H1 (cell line): ENCODE measurements around the gene HOXB7. TPM values are rescaled to one million over a fixed set of nuclear protein-coding genes. Genes with fewer than 3 reads are reported as not detected.

ENCODE experiments used
- CTCF ChIA-PET: fragments of 300-600 bp; sonication (Branson Sonifier 250); formaldehyde crosslinking; loops from one replicate; lab custom pipeline; 2021; ENCODE audit not compliant: partially characterized antibody; lab: Charles Lee
- POLR2A ChIA-PET: fragments of 300-600 bp; sonication (Branson Sonifier 250); formaldehyde crosslinking; loops from one replicate; lab custom pipeline; 2021; ENCODE audit warnings: inconsistent platforms; ENCODE audit not compliant: partially characterized antibody; lab: Charles Lee
- DNase-seq, 2 experiments: peaks; one replicate each; pipeline versions ENCODE4 v3.0.0 to v3.0.0-alpha.2; 2010 to 2022; ENCODE audit warnings: low spot score in 2 of 2, low read depth in 1 of 2, mixed read lengths in 1 of 2
- FAIRE-seq: peaks from 2 replicates; lab custom pipeline; 2011; peaks lifted over from hg19 to GRCh38; lab: Jason Lieb, UNC
- H2AFZ ChIP-seq: 2 replicates; pipeline ENCODE4 v1.8.1; 2012; ENCODE audit warnings: low read length, inconsistent platforms
- H2AK5ac ChIP-seq: 2 replicates; pipeline ENCODE4 v1.6.1; 2013; ENCODE audit warnings: low read depth, low read length
- H2BK120ac ChIP-seq: replicated peaks from 2 replicates; pipeline ENCODE3; 2013; ENCODE audit warnings: low read depth, low read length, inconsistent platforms
- H2BK12ac ChIP-seq: 2 replicates; pipeline ENCODE4 v1.6.1; 2013; ENCODE audit warnings: low read depth, low read length
- H2BK15ac ChIP-seq: 2 replicates; pipeline ENCODE4 v1.6.1; 2013; ENCODE audit warnings: low read length
- H2BK20ac ChIP-seq: 2 replicates; pipeline ENCODE4 v1.6.1; 2013; ENCODE audit warnings: low read length
- H2BK5ac ChIP-seq: 2 replicates; pipeline ENCODE4 v1.6.1; 2013; ENCODE audit warnings: low read depth, low read length
- H3K14ac ChIP-seq: 2 replicates; pipeline ENCODE4 v1.6.1; 2013; ENCODE audit warnings: inconsistent platforms; ENCODE audit not compliant: insufficient read length
- H3K18ac ChIP-seq: 2 replicates; pipeline ENCODE4 v1.6.1; 2013; ENCODE audit warnings: low read length; ENCODE audit errors: extremely low read depth
- H3K23ac ChIP-seq: 2 replicates; pipeline ENCODE4 v1.6.1; 2013; ENCODE audit warnings: inconsistent platforms; ENCODE audit not compliant: insufficient read length
- H3K23me2 ChIP-seq: 2 replicates; pipeline ENCODE4 v1.6.1; 2013; ENCODE audit warnings: low read depth, low read length
- H3K27ac ChIP-seq: 2 replicates; pipeline ENCODE4 v1.6.1; 2011; ENCODE audit warnings: low read depth, low read length, inconsistent platforms
- H3K27me3 ChIP-seq, 4 experiments: replicated peaks in 1 of 4; 1 replicate in 1 of 4; 2 replicates in 3 of 4; pipeline versions ENCODE4 v1.6.1 to v1.8.1; 2011 to 2013; ENCODE audit warnings: low read length in 3 of 4, mild to moderate bottlenecking in 3 of 4, inconsistent platforms in 2 of 4, mixed read lengths in 2 of 4, moderate library complexity in 1 of 4; ENCODE audit not compliant: control insufficient read depth in 3 of 4, insufficient read depth in 3 of 4; ENCODE audit errors: extremely low read depth in 1 of 4
- H3K36me3 ChIP-seq, 4 experiments: 2 replicates each; pipeline versions ENCODE4 v1.6.1 to v1.8.1; 2011 to 2013; ENCODE audit warnings: mild to moderate bottlenecking in 4 of 4, low read length in 3 of 4, moderate library complexity in 2 of 4, control low read depth in 1 of 4, inconsistent platforms in 1 of 4; ENCODE audit not compliant: insufficient read depth in 4 of 4, control insufficient read depth in 2 of 4
- H3K4ac ChIP-seq: replicated peaks from 2 replicates; pipeline ENCODE3; 2013; ENCODE audit warnings: low read length, low read depth, mixed read lengths, inconsistent platforms; ENCODE audit not compliant: insufficient read length
- H3K4me1 ChIP-seq, 4 experiments: replicated peaks in 1 of 4; 1 replicate in 1 of 4; 2 replicates in 3 of 4; pipeline versions ENCODE4 v1.6.1 to v1.8.1; 2011 to 2013; ENCODE audit warnings: low read length in 3 of 4, inconsistent platforms in 2 of 4, mixed read lengths in 1 of 4; ENCODE audit not compliant: insufficient read depth in 4 of 4, control insufficient read depth in 3 of 4
- H3K4me2 ChIP-seq, 2 experiments: 2 replicates each; pipeline versions ENCODE4 v1.6.1 to v1.8.1; 2011 to 2013; ENCODE audit warnings: low read depth in 2 of 2, low read length in 2 of 2, control low read depth in 1 of 2, inconsistent platforms in 1 of 2, mild to moderate bottlenecking in 1 of 2; ENCODE audit not compliant: insufficient read depth in 1 of 2
- H3K4me3 ChIP-seq, 4 experiments: fragments of 200-600, 300-600 bp in 1 of 4; sonication (generic), shearing (Covaris generic), sonication (Bioruptor Twin) in 1 of 4; 2 replicates each; pipeline versions ENCODE4 v1.5.1 to v1.8.1; 2011 to 2016; ENCODE audit warnings: low read length in 4 of 4, low read depth in 3 of 4, control low read depth in 2 of 4, inconsistent platforms in 2 of 4, mild to moderate bottlenecking in 2 of 4, mixed read lengths in 1 of 4, moderate library complexity in 1 of 4; ENCODE audit not compliant: insufficient read depth in 2 of 4; ENCODE audit errors: extremely low read depth in 1 of 4
- H3K56ac ChIP-seq: replicated peaks from 2 replicates; pipeline ENCODE3; 2013; ENCODE audit warnings: low read depth, mild to moderate bottlenecking, mixed read lengths, low read length, inconsistent platforms; ENCODE audit not compliant: insufficient read length
- H3K79me1 ChIP-seq: 2 replicates; pipeline ENCODE4 v1.6.1; 2013; ENCODE audit warnings: low read depth, low read length, control low read depth
- H3K79me2 ChIP-seq, 2 experiments: 2 replicates each; pipeline versions ENCODE4 v1.6.1 to v1.8.1; 2012 to 2013; ENCODE audit warnings: low read length in 2 of 2, mild to moderate bottlenecking in 2 of 2, inconsistent platforms in 1 of 2; ENCODE audit not compliant: insufficient read depth in 2 of 2, control insufficient read depth in 1 of 2
- H3K9ac ChIP-seq, 4 experiments: replicated peaks in 1 of 4; 1 replicate in 1 of 4; 2 replicates in 3 of 4; pipeline versions ENCODE4 v1.6.1 to v1.8.1; 2011 to 2013; ENCODE audit warnings: low read depth in 3 of 4, low read length in 3 of 4, control low read depth in 2 of 4, mild to moderate bottlenecking in 2 of 4, moderate library complexity in 2 of 4, inconsistent platforms in 1 of 4; ENCODE audit errors: extremely low read depth in 1 of 4
- H3K9me3 ChIP-seq, 2 experiments: 2 replicates each; pipeline versions ENCODE4 v1.6.1 to v1.8.1; 2012 to 2013; ENCODE audit warnings: mild to moderate bottlenecking in 2 of 2, moderate library complexity in 2 of 2, control low read depth in 1 of 2, inconsistent platforms in 1 of 2, low read depth in 1 of 2, low read length in 1 of 2, mixed read lengths in 1 of 2; ENCODE audit not compliant: insufficient read depth in 2 of 2
- H4K20me1 ChIP-seq, 2 experiments: replicated peaks in 1 of 2; 2 replicates each; pipeline versions ENCODE3 to v1.8.1; 2011 to 2013; ENCODE audit warnings: inconsistent platforms in 2 of 2, low read length in 2 of 2, mild to moderate bottlenecking in 1 of 2; ENCODE audit not compliant: insufficient read depth in 2 of 2, control insufficient read depth in 1 of 2
- H4K5ac ChIP-seq: 2 replicates; pipeline ENCODE4 v1.6.1; 2013; ENCODE audit warnings: low read length, low read depth, mixed read lengths, inconsistent platforms; ENCODE audit not compliant: insufficient read length
- H4K8ac ChIP-seq: 2 replicates; pipeline ENCODE4 v1.8.0; 2013; ENCODE audit warnings: mild to moderate bottlenecking, moderate library complexity, low read length, inconsistent platforms; ENCODE audit not compliant: insufficient read depth; ENCODE audit errors: extremely low read depth
- H4K91ac ChIP-seq: replicated peaks from 2 replicates; pipeline ENCODE3; 2013; ENCODE audit warnings: low read length, mixed read lengths, inconsistent platforms; ENCODE audit not compliant: insufficient read length
- CEBPB ChIP-seq: IDR thresholded peaks from 2 replicates; pipeline ENCODE4 v1.6.1; 2012; ENCODE audit warnings: low read depth, low read length
- CTBP2 ChIP-seq: IDR thresholded peaks from 2 replicates; pipeline ENCODE4 v1.7.0; 2011; ENCODE audit warnings: borderline replicate concordance, mild to moderate bottlenecking, moderate library complexity, mixed read lengths, low read length; ENCODE audit not compliant: insufficient read depth, insufficient read length
- FOSL1 ChIP-seq: IDR thresholded peaks from 2 replicates; pipeline ENCODE4 v1.6.1; 2011; ENCODE audit warnings: mild to moderate bottlenecking, low read depth, low read length, moderate library complexity; ENCODE audit not compliant: insufficient read depth
- MAFK ChIP-seq: IDR thresholded peaks from 2 replicates; pipeline ENCODE4 v1.6.1; 2012; ENCODE audit warnings: low read depth, mild to moderate bottlenecking, improper control_type of control experiment, low read length
- POLR2A ChIP-seq, 2 experiments: IDR thresholded peaks; 1 replicate in 1 of 2; 2 replicates in 1 of 2; pipeline ENCODE4 v1.6.1; 2011; ENCODE audit warnings: low read depth in 2 of 2, low read length in 2 of 2, mild to moderate bottlenecking in 2 of 2; ENCODE audit errors: control extremely low read depth in 1 of 2
- RBBP5 ChIP-seq: IDR thresholded peaks from 2 replicates; pipeline ENCODE4 v1.7.1; 2012; ENCODE audit warnings: low read depth, mild to moderate bottlenecking, inconsistent platforms, low read length, moderate library complexity, borderline replicate concordance
- SP1 ChIP-seq: IDR thresholded peaks from 2 replicates; pipeline ENCODE4 v1.6.1; 2011; ENCODE audit warnings: low read depth, low read length
- SP4 ChIP-seq: IDR thresholded peaks from 2 replicates; pipeline ENCODE4 v1.6.1; 2012; ENCODE audit warnings: low read length, inconsistent platforms
- TBP ChIP-seq: IDR thresholded peaks from 2 replicates; pipeline ENCODE4 v1.6.1; 2011; ENCODE audit warnings: low read depth, low read length, improper control_type of control experiment
- WGBS, 2 experiments: shearing (Covaris generic) in 1 of 2; methylation state at CpG; one replicate each; pipeline versions ENCODE4 v1.1.6 to v1.1.7; 2013 to 2015; ENCODE audit warnings: low lambda C conversion rate in 2 of 2, mixed read lengths in 2 of 2, inconsistent platforms in 1 of 2, low coverage in 1 of 2, missing lambda C conversion rate in 1 of 2; ENCODE audit not compliant: insufficient replicate concordance in 2 of 2, insufficient coverage in 1 of 2, insufficient read length in 1 of 2; ENCODE audit errors: extremely low coverage in 1 of 2, missing lambda C conversion rate in 1 of 2; 5-methylcytosine and 5-hydroxymethylcytosine counted together
- polyA plus RNA-seq, 7 experiments: library from polyadenylated mRNA; depleted of rRNA in 3 of 7; stranded (reverse) in 5 of 7; unstranded in 2 of 7; fragments of >200 nt in 5 of 7; fragments of 200-250 nt in 2 of 7; gene quantifications; 1 replicate in 5 of 7; 2 replicates in 1 of 7; 4 replicates in 1 of 7; pipeline versions ENCODE4 v1.2.1 to v1.2.3, GENCODE V29; 2011 to 2013; ENCODE audit warnings: missing spikeins in 2 of 7, mixed read lengths in 2 of 7
- total RNA-seq: library from RNA; stranded (reverse); fragmentation: NEBNext Ultra II Directional; extraction: Animal tissue kit (Norgen Biotek cat#: 25700); gene quantifications from 2 replicates; pipeline ENCODE4 v1.2.1, GENCODE V29; 2021
- TF ChIP-seq, protein P1 (sequence below): IDR thresholded peaks from 2 replicates; pipeline ENCODE4 v1.6.1; 2012; ENCODE audit warnings: inconsistent platforms

HOXB7 gene
- total and polyA plus RNA-seq, 2 of the 8 experiments (the other 6 are each of a cell fraction or from before 2014, with no cell fraction given): not detected

- Histone ChIP-seq H3K36me3 (peaks cover 0 to 13% (median 0%) of the 10 kb centered on the region in 4 experiments; a peak in 1 of 8 replicates), H3K9me3 (no peaks in the 10 kb centered on the region), H3K27ac (no peak overlapping the region), H2AK5ac (no peak overlapping the region), H2BK15ac (no peak overlapping the region), H3K18ac (no peak overlapping the region), H2BK5ac (no peak overlapping the region), H3K4me3 (peak overlapping the region in 3 of 4 experiments; percentile 12 to 52 (median 19); a peak in 5 of 8 replicates), H3K23ac (no peak overlapping the region), H3K4me1 (peaks cover 0 to 12% (median 6%) of the 10 kb centered on the region in 4 experiments; a peak in 6 of 7 replicates), H3K4me2 (peak overlapping the region; percentile 55 to 61), H2BK12ac (no peak overlapping the region), H3K14ac (no peak overlapping the region), H2BK20ac (no peak overlapping the region), H4K20me1 (peaks cover 36 to 50% of the 10 kb centered on the region in 2 experiments), H3K4ac (no peak overlapping the region), H4K8ac (peak overlapping the region; percentile 20; the same call in 1 of the 2 replicates), H2AFZ (no peak overlapping the region), H3K27me3 (peaks cover 98 to 100% (median 100%) of the 10 kb centered on the region in 4 experiments), H3K79me2 (no peaks in the 10 kb centered on the region), H3K9ac (no peak overlapping the region), H3K56ac (no peak overlapping the region), H4K5ac (no peak overlapping the region), H2BK120ac (no peak overlapping the region), H3K23me2 (no peaks in the 10 kb centered on the region; the same call in 1 of the 2 replicates), H3K79me1 (no peaks in the 10 kb centered on the region), H4K91ac (no peak overlapping the region)
- WGBS, 2 experiments: 2% methylated on average over 49 of the region's 66 CpGs; no CpG with 5 or more reads in 1 of the 2 experiments
- CTCF ChIA-PET: interaction anchor here (0.7 to 2.2 kb wide), 14 partner anchors 10 to 469 kb away, joined by 3 to 13 read pairs (median 3); partner anchors contain the start of genes HOXB5 and HOXB8
- POLR2A ChIA-PET: interaction anchor here (1.1 to 1.6 kb wide), 3 partner anchors 10 to 18 kb away, joined by 3 to 4 read pairs (median 3); no protein-coding TSS in a partner anchor
- FAIRE-seq (no peak), DNase-seq (peak in 1 of 2 experiments; percentile 80)
- TF ChIP-seq CEBPB: no peak
- no peak for TF ChIP-seq MAFK
- no peak for TF ChIP-seq POLR2A (IDR thresholded peaks at IDR 0.05; ENCODE audit: control extremely low read depth in 1 of 2, low read depth in 2 of 2, low read length in 2 of 2)
- TF ChIP-seq CTBP2: peak; percentile 99
- no peak for TF ChIP-seq RBBP5
- TF ChIP-seq SP4: no peak
- 0 out of 2 replicates have a peak, but pooled peaks have one; percentile 33 for TF ChIP-seq SP1
- no peak for TF ChIP-seq FOSL1
- TF ChIP-seq, protein P1, sequence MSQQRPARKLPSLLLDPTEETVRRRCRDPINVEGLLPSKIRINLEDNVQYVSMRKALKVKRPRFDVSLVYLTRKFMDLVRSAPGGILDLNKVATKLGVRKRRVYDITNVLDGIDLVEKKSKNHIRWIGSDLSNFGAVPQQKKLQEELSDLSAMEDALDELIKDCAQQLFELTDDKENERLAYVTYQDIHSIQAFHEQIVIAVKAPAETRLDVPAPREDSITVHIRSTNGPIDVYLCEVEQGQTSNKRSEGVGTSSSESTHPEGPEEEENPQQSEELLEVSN: no peak
- no peak for TF ChIP-seq TBP
Observed at GRCh38 chr17:48624544-48625494, 14.0 kb upstream of the HOXB7 start.
